HG03342 (cell line): ENCODE results near the gene RPL18A.

Experiments used
- ATAC-seq: cut with Tn5 transposase; IDR thresholded peaks from one replicate; pipeline ENCODE4 v1.9.1; 2021; ENCODE audit warnings: mild to moderate bottlenecking, moderate library complexity; ENCODE audit not compliant: unreplicated experiment

The RPL18A gene

GRCh38 chr19:17841810-17842662, 17.7 kb upstream of the RPL18A start:
- ATAC-seq, result no peak

- ATAC-seq, result no peak
Observed at GRCh38 chr19:17842663-17843291, 16.9 kb upstream of the RPL18A start.

- ATAC-seq, result no peak
Observed at GRCh38 chr19:17843292-17843827, 16.4 kb upstream of the RPL18A start.

GRCh38 chr19:17843908-17844490, 15.7 kb upstream of the RPL18A start:
- no peak for ATAC-seq

GRCh38 chr19:17846146-17846545, 13.6 kb upstream of the RPL18A start:
- no peak for ATAC-seq

GRCh38 chr19:17847538-17848366, 12.0 kb upstream of the RPL18A start, which contains the start of gene JAK3:
TSS of gene JAK3 (minus strand) at chr19:17847982. CDS start at chr19:17844417, 3,565 bp downstream.
- peak; percentile 56 for ATAC-seq

- no peak for ATAC-seq
Observed at GRCh38 chr19:17848595-17849292, 11.0 kb upstream of the RPL18A start.

GRCh38 chr19:17854061-17854460, 5.6 kb upstream of the RPL18A start:
- ATAC-seq, result no peak

- no peak for ATAC-seq
Observed at GRCh38 chr19:17855280-17856152, 4.2 kb upstream of the RPL18A start.

GRCh38 chr19:17860331-17860992, 752 bp downstream of the RPL18A start:
- no peak for ATAC-seq

GRCh38 chr19:17860993-17861360, 1.3 kb downstream of the RPL18A start:
- ATAC-seq, result no peak

GRCh38 chr19:17861542-17862402, 2.1 kb downstream of the RPL18A start:
- ATAC-seq, result no peak

GRCh38 chr19:17862711-17863519, 3.2 kb downstream of the RPL18A start:
- ATAC-seq, result no peak

- ATAC-seq, result no peak
Observed at GRCh38 chr19:17863520-17864182, 3.9 kb downstream of the RPL18A start.

GRCh38 chr19:17865364-17866311, 5.9 kb downstream of the RPL18A start:
- ATAC-seq, result no peak
